Fibroblast of peridontal ligament (primary cell): ENCODE data around the gene SDCCAG8.

Experiments used
- DNase-seq: peaks from one replicate; pipeline ENCODE4 v3.0.0-alpha.2; 2010; ENCODE audit errors: extremely low read depth

SDCCAG8 gene

DNA sequence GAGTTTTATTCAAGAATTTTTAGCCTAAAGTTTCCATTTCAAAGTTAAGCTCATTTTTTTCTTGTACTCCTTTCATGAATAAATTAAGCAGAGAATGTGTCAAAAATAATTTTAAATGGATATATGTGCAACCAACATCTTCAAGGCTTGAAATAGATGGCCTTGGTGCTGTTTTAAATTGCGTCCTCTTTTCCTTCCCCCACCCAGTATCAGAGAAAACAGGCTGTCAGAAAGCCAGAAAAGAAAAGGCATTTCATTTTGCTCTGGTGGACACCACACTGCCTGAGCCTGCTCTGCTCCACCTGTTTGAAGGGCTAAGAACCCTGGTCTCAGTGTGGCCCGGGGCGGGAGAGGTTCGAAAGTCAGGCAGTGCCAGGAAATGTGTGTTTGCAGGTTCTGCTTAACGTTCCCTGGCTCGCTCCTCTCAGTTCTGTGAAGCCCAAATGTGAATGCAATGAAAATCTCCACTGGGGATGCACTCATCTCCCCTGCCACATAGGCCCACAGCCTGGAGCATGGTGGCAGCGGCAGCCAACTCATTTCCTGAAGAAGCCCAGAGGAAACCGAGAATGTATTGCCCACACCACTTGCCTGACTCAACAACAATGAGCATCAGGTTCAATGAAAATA lies 134.4 kb downstream of the SDCCAG8 start:
- no peak for DNase-seq

DNA sequence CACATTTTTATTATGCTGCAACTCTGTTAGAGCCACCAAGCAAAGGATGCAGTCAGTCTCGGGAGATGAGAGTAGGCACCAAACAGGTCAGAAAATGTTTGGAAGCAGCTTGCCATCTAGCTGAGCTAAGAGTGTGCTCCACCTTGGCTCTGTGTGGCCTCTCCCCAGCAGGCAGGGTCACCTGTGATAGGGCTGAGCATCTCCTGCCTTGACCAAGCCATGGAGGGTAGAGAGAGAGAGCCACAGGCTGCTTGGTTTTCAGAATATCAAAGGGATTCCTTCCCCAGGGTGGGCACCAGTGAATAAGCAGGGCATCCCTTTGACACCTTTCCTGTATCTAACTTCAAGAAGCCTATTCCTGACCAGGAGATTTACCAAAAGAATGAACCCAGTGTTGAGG lies 135.5 kb downstream of the SDCCAG8 start:
- no peak for DNase-seq

DNA sequence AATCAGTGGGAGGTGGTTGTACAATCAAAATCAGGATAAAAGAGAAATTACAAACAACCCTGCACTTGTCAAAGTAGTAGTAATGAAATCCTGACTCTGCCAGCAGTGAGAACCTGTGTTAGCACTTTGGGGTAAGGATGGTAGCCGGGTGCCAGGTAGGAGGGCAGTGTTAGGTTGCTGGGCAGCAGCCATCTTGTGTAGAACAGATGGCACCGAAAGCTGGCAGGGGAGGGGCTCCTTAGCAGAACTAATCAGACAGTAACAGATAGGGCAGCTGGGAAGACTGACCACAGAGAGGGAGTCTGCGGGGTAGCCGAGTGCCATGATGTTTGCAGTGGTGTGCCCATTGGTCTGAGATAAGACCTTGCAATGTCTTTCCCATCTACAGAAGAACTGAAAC lies 137.3 kb downstream of the SDCCAG8 start:
- no peak for DNase-seq

DNA sequence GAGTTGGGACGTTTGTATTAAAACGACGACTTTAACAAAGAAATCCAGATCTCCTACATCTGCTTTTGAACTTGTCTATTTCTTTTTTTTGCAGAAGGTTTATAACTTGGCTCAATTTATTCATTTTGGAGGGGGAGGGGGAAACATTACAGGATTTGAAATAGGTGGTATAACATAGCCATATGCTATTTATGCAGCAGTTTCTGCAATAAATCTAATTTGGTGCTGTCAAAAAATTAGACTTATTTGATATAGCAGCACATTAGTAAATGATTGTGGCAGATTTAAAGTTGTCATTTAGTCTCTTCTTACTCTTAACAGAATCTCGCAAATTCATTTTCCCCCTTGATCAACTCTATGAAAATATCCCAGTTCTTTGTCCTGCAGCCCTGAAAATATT lies 138.2 kb downstream of the SDCCAG8 start:
- DNase-seq = no peak

DNA sequence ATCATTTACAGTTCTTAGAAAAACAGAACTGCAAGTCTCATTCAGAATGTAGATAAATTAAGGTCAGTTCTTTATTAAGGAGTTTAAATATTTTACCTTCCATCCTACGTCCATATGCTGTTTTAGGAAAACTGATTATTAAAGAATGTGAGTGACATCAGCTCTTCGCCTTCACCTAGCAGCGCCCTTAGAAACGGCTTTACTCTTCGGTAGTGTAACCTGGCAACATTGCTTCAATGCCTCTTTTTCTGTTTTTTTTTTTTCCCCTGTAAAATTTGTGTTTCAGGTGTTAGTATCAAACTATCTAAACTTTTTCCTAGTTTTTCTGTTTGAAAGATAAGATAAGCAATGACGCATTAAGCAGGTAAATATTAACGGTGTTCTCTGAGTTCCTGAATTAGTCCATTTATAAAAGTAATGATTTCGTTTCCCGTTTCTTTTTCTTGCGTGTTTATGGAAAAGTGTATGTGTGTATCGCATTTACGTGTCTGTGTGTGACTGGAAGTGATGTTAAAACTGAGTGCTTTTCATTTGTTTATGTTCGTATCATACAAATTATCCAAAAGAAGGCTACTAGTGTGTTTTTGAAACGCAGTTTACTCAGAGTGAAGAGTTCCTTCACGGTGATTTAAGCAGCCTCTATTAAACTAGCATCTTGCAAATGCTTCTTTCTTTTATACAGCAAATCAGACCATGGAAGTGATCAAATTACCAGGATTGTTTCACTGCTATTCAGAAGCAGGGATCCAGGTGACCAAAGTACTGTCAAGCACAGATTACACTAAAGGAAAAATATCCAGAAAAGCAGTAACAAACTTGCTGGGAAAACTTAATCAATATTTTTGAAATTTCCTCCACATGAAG lies 139.0 kb downstream of the SDCCAG8 start:
- no peak for DNase-seq

DNA sequence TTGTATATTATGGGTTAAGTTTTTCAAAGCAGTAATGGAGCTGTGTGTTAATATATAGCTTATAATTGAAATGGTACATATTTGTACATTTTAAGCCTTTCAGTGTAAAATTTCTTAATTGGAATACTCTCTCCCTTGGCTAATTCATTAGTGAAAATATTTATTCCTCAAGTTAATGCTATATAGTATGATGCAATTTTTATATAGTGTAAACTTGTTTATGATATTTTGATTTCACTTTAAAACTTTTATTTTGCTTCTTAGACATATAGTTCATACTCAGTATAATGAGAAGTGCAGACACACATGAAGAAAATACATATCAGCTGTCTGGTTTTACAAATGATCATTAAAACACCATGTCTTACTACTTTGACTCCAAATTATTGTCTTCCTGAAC lies 140.6 kb downstream of the SDCCAG8 start:
- DNase-seq = no peak

DNA sequence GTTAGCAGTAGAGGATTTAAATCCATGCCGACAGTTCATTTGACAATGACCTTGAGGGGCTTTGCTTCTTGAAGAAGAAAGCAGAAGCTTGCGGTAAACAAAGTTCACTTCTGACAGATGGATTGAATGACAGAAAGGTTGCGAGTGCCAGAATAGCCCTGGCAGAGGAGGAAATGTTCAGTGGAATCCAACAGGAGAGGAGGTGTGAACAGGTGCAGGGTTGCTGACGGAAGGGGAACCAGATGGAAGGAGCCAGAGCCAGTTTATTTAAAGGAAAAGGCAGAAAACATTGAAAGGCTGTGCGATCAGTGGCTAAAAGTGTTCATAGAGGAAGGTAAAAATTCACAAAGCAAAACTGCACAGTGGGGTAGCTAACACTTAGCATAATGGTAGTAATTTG lies 141.0 kb downstream of the SDCCAG8 start:
- DNase-seq = no peak

DNA sequence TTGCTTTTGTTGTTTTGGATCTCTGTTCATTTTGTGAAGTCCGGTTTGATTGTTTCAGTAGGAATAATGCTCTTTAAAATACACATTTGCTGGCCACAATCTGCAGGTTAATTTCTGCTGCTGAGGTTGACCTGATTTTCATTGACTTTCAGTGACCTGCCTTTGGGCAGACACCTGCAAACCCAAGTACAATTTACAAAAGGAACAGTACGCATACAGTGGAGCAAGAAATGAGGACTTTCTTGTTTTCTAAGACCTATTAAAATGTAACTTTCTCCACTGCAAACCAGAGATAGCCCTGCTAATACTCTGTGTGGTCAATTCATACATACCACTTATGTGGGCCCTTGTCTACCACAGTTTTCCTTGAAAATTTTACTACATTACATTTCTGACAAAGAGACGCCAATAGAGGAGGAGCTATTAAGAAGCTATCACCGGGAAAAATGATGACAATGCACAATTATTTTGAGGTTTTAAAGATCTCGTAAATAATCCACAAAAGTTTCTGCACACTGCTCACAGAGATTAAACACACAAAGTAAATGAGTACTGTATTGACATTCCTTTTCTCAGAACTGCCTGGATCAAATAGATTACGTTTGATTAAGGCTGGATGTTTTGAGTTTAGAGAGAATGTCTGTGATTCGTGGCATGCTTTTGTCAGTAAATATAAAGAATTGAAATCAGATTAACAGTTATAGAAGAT lies 141.9 kb downstream of the SDCCAG8 start:
- DNase-seq = no peak

DNA sequence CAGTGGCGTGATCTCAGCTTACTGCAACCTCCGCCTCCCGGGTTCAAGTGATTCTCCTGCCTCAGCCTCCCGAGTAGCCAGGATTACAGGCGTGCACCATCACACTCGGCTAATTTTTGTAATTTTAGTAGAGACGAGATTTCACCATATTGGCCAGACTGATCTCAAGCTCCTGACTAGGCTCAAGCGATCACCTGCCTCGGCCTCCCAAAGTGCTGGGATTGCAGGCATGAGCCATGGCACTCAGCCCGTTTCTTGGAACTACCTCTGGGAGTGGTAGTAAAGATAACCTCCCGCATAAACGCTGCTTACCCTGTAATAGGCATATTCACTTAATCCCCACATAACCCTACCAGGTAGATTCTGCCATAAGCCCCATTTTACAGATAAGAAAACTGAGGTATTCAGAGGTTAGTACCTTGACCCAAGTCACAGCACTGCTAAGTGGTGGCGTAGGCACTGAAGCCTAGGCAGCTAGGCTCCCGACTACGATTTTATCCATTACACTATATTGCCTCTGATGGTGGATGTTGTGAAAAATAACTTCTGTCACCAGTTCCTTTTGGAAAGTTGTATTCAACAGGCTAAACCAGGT lies 143.8 kb downstream of the SDCCAG8 start:
- no peak for DNase-seq

DNA sequence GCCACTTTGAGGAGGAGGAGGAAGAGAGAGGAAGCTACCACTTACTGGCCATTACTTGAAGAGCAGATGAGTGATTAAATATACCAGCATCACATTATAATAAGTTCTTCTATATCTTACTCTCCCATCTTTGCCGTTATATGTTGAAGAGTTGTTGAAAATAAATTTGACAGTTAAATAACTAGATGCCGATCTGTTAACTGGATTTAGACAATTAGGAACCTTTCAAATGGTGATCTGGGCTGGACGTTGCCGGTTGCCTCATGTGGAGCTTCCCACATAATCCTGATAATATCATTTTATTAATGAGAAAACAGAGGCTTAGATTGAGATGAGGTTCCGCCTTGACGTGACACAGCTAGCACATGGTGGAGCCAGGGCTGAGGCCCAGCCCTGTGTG lies 147.0 kb downstream of the SDCCAG8 start:
- DNase-seq = no peak

DNA sequence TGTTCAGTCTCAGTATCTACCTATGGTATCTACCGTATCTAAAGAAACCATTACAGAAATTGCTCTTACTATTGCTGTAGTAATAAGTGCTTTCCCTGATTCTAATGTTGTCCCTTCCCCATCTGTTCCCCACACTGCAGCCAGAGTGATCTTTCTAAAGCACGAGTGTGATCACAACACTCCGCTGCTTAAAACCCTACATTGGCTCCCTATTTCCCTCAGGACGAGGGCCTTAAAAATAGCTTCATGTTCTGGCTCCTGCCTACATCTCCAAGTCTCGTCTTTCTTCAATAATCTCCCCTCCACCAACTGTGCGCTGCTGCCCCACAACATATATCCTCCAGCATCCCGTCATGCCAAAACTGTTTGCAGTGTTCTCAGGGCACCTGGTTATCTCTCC lies 150.6 kb downstream of the SDCCAG8 start:
- no peak for DNase-seq

DNA sequence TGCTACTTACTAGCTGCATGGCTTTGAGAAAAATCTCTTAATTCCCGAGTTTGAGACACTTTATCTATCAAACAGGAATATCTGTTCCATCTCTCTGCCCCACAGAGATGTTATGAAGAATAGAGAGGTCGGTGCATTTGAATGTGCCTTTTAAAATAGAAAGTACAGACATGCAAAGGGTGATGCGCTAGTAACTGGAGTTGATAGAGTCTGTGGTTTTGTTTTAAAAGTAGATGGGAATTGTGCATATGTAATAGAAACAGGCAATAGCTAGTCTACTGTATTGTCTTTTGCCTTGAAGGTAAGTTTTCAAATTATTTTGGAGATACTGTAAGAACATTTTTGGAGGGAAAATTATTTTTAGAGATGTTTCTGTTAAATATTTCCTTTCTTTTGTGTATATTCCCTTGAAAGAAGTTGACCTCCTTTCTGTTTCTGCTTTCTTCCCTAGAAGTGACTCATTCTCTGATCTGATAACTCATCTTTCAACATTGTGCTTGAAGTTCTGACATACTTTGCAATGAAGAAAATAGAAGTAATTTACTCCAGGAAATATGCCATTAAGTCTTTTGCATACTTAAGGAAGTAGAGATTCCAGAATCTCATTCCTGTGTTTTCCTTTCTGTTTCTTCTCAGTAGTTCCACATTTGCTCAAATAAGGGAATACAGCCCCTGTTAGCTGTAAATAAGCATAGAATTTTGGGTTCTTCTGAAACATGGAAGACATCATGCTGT lies 151.6 kb downstream of the SDCCAG8 start:
- DNase-seq = peak; percentile 84

DNA sequence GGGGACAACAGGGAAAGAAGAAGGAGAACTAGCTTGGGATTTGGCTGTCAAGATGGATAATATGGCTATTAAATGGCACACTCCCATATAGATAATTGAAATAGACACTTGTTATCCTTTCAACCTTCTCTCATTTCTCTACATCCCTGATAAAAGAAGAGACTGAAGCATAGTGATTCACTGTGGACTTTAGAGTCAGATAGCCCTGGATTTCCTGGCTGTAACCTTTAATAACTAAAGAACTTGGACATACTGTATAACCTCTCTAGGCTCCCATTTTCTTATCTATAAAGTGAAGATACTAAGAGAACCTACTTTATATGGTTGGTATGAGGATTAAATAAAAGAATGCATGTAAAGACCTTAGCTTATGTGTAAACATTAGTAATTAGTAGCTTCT lies 152.6 kb downstream of the SDCCAG8 start:
- DNase-seq = no peak

DNA sequence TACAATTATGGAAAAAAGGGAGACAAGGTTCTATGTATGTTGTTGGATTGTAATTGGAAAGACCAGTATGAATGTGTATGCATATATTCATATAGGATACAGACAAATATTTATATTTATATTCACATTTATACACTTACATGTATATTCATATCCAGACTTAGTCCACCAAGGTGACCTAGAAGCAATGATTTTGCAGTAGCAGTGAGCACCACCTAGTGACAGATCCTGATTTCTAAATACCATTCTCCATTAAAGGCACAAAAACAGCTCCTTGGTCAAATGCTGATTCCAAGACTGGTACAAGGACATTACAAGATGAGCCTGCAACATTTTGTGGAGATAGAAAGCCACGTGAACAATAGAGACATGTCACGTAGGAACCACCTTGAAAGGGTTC lies 153.4 kb downstream of the SDCCAG8 start:
- DNase-seq = peak; percentile 14

DNA sequence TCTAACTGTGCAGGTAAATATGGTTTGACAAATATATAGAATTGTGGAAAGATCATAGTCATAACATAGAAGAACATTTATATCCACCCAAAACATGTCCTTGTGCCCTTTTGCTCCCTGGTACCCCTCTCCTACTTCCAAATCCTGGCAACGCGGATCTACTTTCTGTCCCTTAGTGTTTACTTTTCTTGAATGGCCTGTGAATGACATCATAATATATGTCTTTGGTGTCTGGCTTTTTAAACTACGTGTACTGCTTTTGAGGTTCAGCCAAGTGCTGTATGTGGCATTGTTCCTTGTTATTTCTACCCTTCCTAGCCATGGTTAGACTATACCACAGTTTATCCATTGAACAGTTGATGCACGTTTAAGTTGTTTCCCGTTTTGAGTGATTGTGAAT lies 155.6 kb downstream of the SDCCAG8 start:
- no peak for DNase-seq

DNA sequence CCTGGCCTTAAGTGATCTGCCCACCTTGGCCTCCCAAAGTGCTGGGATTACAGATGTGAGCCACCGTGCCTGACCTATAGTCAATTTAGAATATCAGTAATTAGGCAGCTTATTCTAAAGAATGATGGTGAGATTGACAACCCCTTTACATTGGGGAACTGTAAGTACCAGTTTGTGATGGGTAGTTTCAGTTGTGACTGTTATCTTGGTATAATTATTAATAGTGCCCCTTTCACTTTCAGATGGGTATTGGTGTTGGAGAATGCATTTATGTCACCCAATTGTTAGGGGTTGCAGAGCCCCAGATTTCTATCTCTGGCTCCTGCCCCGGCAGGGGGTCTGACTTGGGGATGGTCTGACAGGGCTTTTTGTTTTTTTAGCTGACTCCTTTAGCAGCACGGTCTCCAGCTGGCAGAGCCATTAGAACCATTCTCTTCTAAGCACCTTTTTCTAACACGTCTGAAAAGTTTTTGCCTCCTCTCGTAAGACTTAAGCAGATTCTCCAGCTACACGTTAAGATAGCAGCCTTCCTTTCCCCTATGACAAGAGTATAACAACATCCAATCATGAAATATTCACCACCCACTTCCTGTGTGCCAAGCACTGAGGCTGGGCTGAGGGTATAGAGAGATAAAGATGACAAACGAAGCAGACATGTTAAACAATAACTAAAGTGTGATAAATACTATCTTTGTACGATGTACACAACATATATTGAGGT lies 157.8 kb downstream of the SDCCAG8 start:
- DNase-seq = no peak

DNA sequence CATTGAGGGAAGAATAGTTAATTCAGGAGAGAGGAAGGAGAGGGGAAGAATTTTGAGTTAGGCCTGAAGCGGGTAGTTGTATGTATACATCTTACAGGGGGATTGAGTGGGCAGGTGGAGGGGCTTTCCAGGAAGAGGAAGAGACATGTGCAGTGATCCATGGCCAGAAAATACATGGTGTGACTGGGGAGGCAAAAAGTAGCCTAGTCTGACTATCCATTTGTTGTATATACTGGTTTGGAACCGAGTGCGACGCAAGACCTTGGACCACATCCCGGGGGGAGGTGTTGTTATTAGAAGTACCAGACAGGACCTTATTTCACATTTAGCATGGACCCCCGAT lies 158.3 kb downstream of the SDCCAG8 start:
- no peak for DNase-seq

DNA sequence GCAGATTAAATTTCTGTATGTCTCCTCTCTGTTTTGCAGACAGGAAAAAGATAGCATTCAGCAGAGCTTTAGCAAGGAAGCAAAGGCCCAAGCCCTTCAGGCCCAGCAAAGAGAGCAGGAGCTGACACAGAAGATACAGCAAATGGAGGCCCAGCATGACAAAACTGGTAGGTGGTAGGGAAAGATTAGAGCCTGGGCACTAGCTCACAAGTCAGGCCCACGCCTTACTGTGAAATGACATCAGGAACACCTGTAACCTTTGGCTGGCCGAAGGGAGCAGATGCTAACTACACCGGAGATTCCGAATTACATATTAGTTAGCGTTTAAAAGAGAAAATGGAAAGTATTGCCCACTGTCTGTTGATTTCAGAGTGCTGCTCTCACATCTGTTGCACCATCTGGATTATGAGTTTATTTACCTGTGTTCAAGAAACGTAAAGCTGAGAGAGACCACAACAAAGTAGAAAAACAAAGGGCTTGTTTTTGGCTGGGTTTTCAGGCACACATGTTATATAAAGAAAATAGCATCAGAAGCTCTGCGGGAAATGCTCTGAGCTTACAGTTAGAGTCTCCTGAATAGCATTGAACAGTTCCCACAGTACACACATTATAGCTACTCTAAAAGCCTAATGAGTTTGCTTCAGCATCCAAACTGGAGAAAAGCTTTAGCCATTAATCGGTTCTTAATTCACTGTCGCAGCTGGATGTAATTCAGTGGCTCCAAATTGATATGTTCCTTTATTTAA lies 160.0 kb downstream of the SDCCAG8 start:
- DNase-seq = no peak

DNA sequence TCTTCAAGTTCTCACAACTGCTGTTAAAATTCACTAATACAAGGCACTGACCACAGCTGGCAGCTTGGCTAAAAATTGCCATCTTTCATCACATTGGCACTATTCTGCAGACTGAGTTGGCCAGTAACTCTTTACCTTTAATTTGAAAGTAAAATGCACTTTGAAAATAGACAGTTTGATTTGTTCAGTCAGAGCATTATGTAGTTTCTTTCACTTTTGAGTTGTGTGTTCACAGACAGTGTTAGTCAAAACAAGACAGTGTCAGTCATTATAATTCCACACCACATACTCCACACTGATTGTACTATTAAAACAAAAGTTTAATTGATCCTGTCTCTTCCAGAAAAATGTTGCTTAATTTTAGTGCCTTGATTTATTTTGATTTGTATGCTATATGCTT lies 160.7 kb downstream of the SDCCAG8 start:
- DNase-seq = no peak
